Measurements from ENCODE around the gene MAPKAPK2.

GRCh38 chr1:206674236-206674635 is 10.5 kb upstream of the MAPKAPK2 start:
- TF ChIP-seq CTCF (IDR thresholded peaks at IDR 0.05), result no peak
- no peak for TF ChIP-seq EZH2phosphoT487 (IDR thresholded peaks at IDR 0.05)
- no peak for TF ChIP-seq EZH2 (IDR thresholded peaks at IDR 0.05)
